Colonic mucosa (tissue), 4 donors: ENCODE measurements around the gene RTN4RL2. TPM values are rescaled to one million over a fixed set of nuclear protein-coding genes. Genes with fewer than 3 reads are reported as not detected.

Experiments
- DNase-seq: peaks from one replicate; pipeline ENCODE4 v3.0.0-alpha.2; 2020
- H3K27ac ChIP-seq: fragments of 200-600 bp; one replicate; pipeline ENCODE4 v1.8.0; 2021
- H3K27me3 ChIP-seq: fragments of 200-600 bp; one replicate; pipeline ENCODE4 v1.8.0; 2021
- H3K36me3 ChIP-seq: fragments of 200-600 bp; one replicate; pipeline ENCODE4 v1.8.0; 2021
- H3K4me1 ChIP-seq: fragments of 200-600 bp; one replicate; pipeline ENCODE4 v1.8.0; 2021; ENCODE audit warnings: mild to moderate bottlenecking
- H3K4me3 ChIP-seq: fragments of 200-600 bp; one replicate; pipeline ENCODE4 v1.8.0; 2021
- H3K9ac ChIP-seq, 2 donors: one replicate each; pipeline ENCODE4 v1.7.0; 2013; ENCODE audit warnings: control low read depth in 2 of 2, low read depth in 2 of 2, low read length in 2 of 2
- H3K9me3 ChIP-seq: fragments of 200-600 bp; one replicate; pipeline ENCODE4 v1.8.0; 2021
- CTCF ChIP-seq: fragments of 200-600 bp; IDR thresholded peaks from one replicate; pipeline ENCODE4 v1.8.0; 2022; ENCODE audit warnings: antibody characterized with exemption, mild to moderate bottlenecking
- intact Hi-C: fragments of 100-400 bp; cut with DNase I; formaldehyde crosslinking; loops from one replicate; pipeline ENCODE4 v1.14.1; 2022
- total RNA-seq, 2 donors: library from RNA; stranded (reverse); fragmentation: NEBNext Ultra II Directional in 1 of 2; extraction: Animal tissue kit (Norgen Biotek cat#: 25700) in 1 of 2; gene quantifications; one replicate each; pipeline ENCODE4 v1.2.1, GENCODE V29; 2021
- donor health status: healthy.
- donor health status: DM: no; HTN: no; CAD: no.
- donor health status: DM: no; HTN: no; CAD: no.

The RTN4RL2 gene
- total RNA-seq, 2 donors from 2014 or later = 0.54 to 0.82 TPM

GRCh38 chr11:57456960-57457642 lies 3.2 kb upstream of the RTN4RL2 start:
- peaks cover 35% of the 10 kb centered on the region for H3K27me3 ChIP-seq
- TF ChIP-seq CTCF = peak; percentile 99
- H3K27ac ChIP-seq = no peak overlapping the region
- H3K4me1 ChIP-seq = peaks cover 15% of the 10 kb centered on the region
- intact Hi-C loops = loop anchor here (5.0 kb wide), 1 partner anchor 70 kb away; no protein-coding TSS in a partner anchor
- no peaks in the 10 kb centered on the region for H3K36me3 ChIP-seq
- no peak overlapping the region for H3K4me3 ChIP-seq
- no peak overlapping the region for H3K9ac ChIP-seq
- DNase-seq = peak; percentile 92
- no peaks in the 10 kb centered on the region for H3K9me3 ChIP-seq

- H3K27me3 ChIP-seq = peaks cover 35% of the 10 kb centered on the region
Measured at GRCh38 chr11:57457643-57458023, 2.7 kb upstream of the RTN4RL2 start.

GRCh38 chr11:57458060-57458409 lies 2.3 kb upstream of the RTN4RL2 start:
- DNase-seq = no peak
- Histone ChIP-seq H3K9me3 (no peaks in the 10 kb centered on the region), H3K36me3 (no peaks in the 10 kb centered on the region), H3K27me3 (peaks cover 35% of the 10 kb centered on the region), H3K9ac (no peak overlapping the region), H3K4me1 (peaks cover 15% of the 10 kb centered on the region), H3K4me3 (peak overlapping the region; percentile 38), H3K27ac (no peak overlapping the region)
- TF ChIP-seq CTCF = no peak
- intact Hi-C loops = loop anchor here (5.0 kb wide), 1 partner anchor 69 kb away; no protein-coding TSS in a partner anchor

More at GRCh38 chr11:57457643-57458023, 2.7 kb upstream of the RTN4RL2 start:
- peak; percentile 31 for TF ChIP-seq CTCF
- intact Hi-C loops = loop anchor here (5.0 kb wide), 1 partner anchor 70 kb away; no protein-coding TSS in a partner anchor
- H3K4me1 ChIP-seq = peaks cover 15% of the 10 kb centered on the region
- no peak overlapping the region for H3K27ac ChIP-seq
- H3K9ac ChIP-seq = no peak overlapping the region
- H3K4me3 ChIP-seq = no peak overlapping the region
- H3K9me3 ChIP-seq = no peaks in the 10 kb centered on the region
- no peak for DNase-seq
- no peaks in the 10 kb centered on the region for H3K36me3 ChIP-seq

- peak overlapping the region; percentile 38 for H3K4me3 ChIP-seq
- intact Hi-C loops = loop anchor here (5.0 kb wide), 1 partner anchor 69 kb away; no protein-coding TSS in a partner anchor
- H3K27ac ChIP-seq = no peak overlapping the region
- H3K9ac ChIP-seq = peak overlapping the region in 1 of 2 donors; percentile 34
- TF ChIP-seq CTCF = peak; percentile 63
- H3K27me3 ChIP-seq = peaks cover 35% of the 10 kb centered on the region
- H3K9me3 ChIP-seq = no peaks in the 10 kb centered on the region
- H3K4me1 ChIP-seq = peaks cover 15% of the 10 kb centered on the region
- no peaks in the 10 kb centered on the region for H3K36me3 ChIP-seq
- peak; percentile 74 for DNase-seq
Measured at GRCh38 chr11:57458410-57459163, 1.7 kb upstream of the RTN4RL2 start.

- intact Hi-C loops = loop anchor here (5.0 kb wide), 1 partner anchor 68 kb away; no protein-coding TSS in a partner anchor
- H3K27ac ChIP-seq = no peak overlapping the region
- H3K9ac ChIP-seq = peak overlapping the region; percentile 26 to 34
- H3K4me1 ChIP-seq = peaks cover 15% of the 10 kb centered on the region
- no peaks in the 10 kb centered on the region for H3K36me3 ChIP-seq
- H3K27me3 ChIP-seq = peaks cover 35% of the 10 kb centered on the region
- H3K4me3 ChIP-seq = peak overlapping the region; percentile 38
- no peak for DNase-seq
- no peaks in the 10 kb centered on the region for H3K9me3 ChIP-seq
- TF ChIP-seq CTCF = no peak
Measured at GRCh38 chr11:57459164-57460021, 935 bp upstream of the RTN4RL2 start.
